ENCODE measurements around the gene LMAN1.

LMAN1 gene

GRCh38 chr18:59279722-59280121 lies 79.3 kb downstream of the LMAN1 start:
- H3K27me3 ChIP-seq (ENCODE audit: control insufficient read depth, insufficient read depth, low read length): peaks cover 31% of the 10 kb centered on the region
- no CpG with 5 or more reads among the region's 1 CpG for WGBS (ENCODE audit: insufficient coverage, insufficient read length)

GRCh38 chr18:59279193-59279592 lies 79.9 kb downstream of the LMAN1 start:
- no peaks in the 10 kb centered on the region for H3K36me3 ChIP-seq (ENCODE audit: control insufficient read depth, insufficient read depth, low read length)
- H3K4me1 ChIP-seq (ENCODE audit: control insufficient read depth, insufficient read depth, low read length): peaks cover 3% of the 10 kb centered on the region; the same call in 1 of the 2 replicates
- DNase-seq (ENCODE audit: low read depth, low spot score): no peak
- no peak overlapping the region for H3K4me3 ChIP-seq (ENCODE audit: low read length)
- H3K9me3 ChIP-seq (ENCODE audit: control insufficient read depth, insufficient read depth, low read length): no peaks in the 10 kb centered on the region
- peaks cover 36% of the 10 kb centered on the region for H3K27me3 ChIP-seq (ENCODE audit: control insufficient read depth, insufficient read depth, low read length)
- no CpG with 5 or more reads among the region's 3 CpGs for WGBS (ENCODE audit: insufficient coverage, insufficient read length)
- no peak overlapping the region for H3K27ac ChIP-seq (ENCODE audit: low read length)

More at GRCh38 chr18:59279722-59280121, 79.3 kb downstream of the LMAN1 start:
- no peak overlapping the region for H3K4me3 ChIP-seq (ENCODE audit: low read length)
- H3K27ac ChIP-seq (ENCODE audit: low read length): no peak overlapping the region
- no peaks in the 10 kb centered on the region for H3K9me3 ChIP-seq (ENCODE audit: control insufficient read depth, insufficient read depth, low read length)
- H3K4me1 ChIP-seq (ENCODE audit: control insufficient read depth, insufficient read depth, low read length): peaks cover 3% of the 10 kb centered on the region; the same call in 1 of the 2 replicates
- no peaks in the 10 kb centered on the region for H3K36me3 ChIP-seq (ENCODE audit: control insufficient read depth, insufficient read depth, low read length)
- no peak for DNase-seq (ENCODE audit: low read depth, low spot score)

GRCh38 chr18:59278793-59279192 lies 80.3 kb downstream of the LMAN1 start:
- no peaks in the 10 kb centered on the region for H3K9me3 ChIP-seq (ENCODE audit: control insufficient read depth, insufficient read depth, low read length)
- no peak overlapping the region for H3K4me3 ChIP-seq (ENCODE audit: low read length)
- no peak for DNase-seq (ENCODE audit: low read depth, low spot score)
- peaks cover 39% of the 10 kb centered on the region for H3K27me3 ChIP-seq (ENCODE audit: control insufficient read depth, insufficient read depth, low read length)
- peaks cover 3% of the 10 kb centered on the region; the same call in 1 of the 2 replicates for H3K4me1 ChIP-seq (ENCODE audit: control insufficient read depth, insufficient read depth, low read length)
- H3K36me3 ChIP-seq (ENCODE audit: control insufficient read depth, insufficient read depth, low read length): no peaks in the 10 kb centered on the region
- WGBS (ENCODE audit: insufficient coverage, insufficient read length): no CpG with 5 or more reads among the region's 5 CpGs
- H3K27ac ChIP-seq (ENCODE audit: low read length): no peak overlapping the region
